NOMO-1 treated with DMSO at 0.1 percent for 48 hours (cell line): ENCODE results near the gene EDEM3.
A peak's percentile ranks its signal among the peaks of the same experiment; 100 is the strongest.
"Not testable (repeated sequence)": the region's sequence is repeated elsewhere in the genome, so short reads cannot be mapped to it uniquely, and the experiment has no call there.

Experiments used
- DNase-seq: peaks from one replicate; lab custom pipeline; 2025; ENCODE audit not compliant: unreplicated experiment; lab: John Stamatoyannopoulos, UW

Gene EDEM3

GRCh38 chr1:184754476-184755225, at the start of gene EDEM3:
TSS of gene EDEM3 (minus strand) at chr1:184754858. CDS start at chr1:184754646, 212 bp downstream.
- peak; percentile 100 for DNase-seq

- no peak for DNase-seq
Measured at GRCh38 chr1:184804220-184804619, 49.6 kb upstream of the EDEM3 start.

- no peak for DNase-seq
Measured at GRCh38 chr1:184803180-184803492, 48.5 kb upstream of the EDEM3 start.

GRCh38 chr1:184802354-184803179, 47.9 kb upstream of the EDEM3 start:
- no peak for DNase-seq

GRCh38 chr1:184801503-184801902, 46.8 kb upstream of the EDEM3 start:
- DNase-seq: no peak

- no peak for DNase-seq
Measured at GRCh38 chr1:184800876-184801275, 46.2 kb upstream of the EDEM3 start.

- no peak for DNase-seq
Measured at GRCh38 chr1:184793967-184794366, 39.3 kb upstream of the EDEM3 start.

GRCh38 chr1:184792450-184792969, 37.9 kb upstream of the EDEM3 start:
- DNase-seq: peak; percentile 97

- DNase-seq: no peak
Measured at GRCh38 chr1:184791550-184791900, 36.9 kb upstream of the EDEM3 start.

GRCh38 chr1:184790642-184791549, 36.2 kb upstream of the EDEM3 start:
- peak; percentile 5 for DNase-seq

GRCh38 chr1:184789884-184790283, 35.2 kb upstream of the EDEM3 start:
- DNase-seq: no peak

- peak; percentile 3 for DNase-seq
Measured at GRCh38 chr1:184788970-184789369, 34.3 kb upstream of the EDEM3 start.

- no peak for DNase-seq
Measured at GRCh38 chr1:184785529-184785928, 30.9 kb upstream of the EDEM3 start.

- DNase-seq: not testable (repeated sequence)
Measured at GRCh38 chr1:184783723-184784122, 29.1 kb upstream of the EDEM3 start.

GRCh38 chr1:184781941-184782340, 27.3 kb upstream of the EDEM3 start:
- no peak for DNase-seq

GRCh38 chr1:184775885-184776284, 21.2 kb upstream of the EDEM3 start:
- DNase-seq: no peak

- no peak for DNase-seq
Measured at GRCh38 chr1:184775329-184775728, 20.7 kb upstream of the EDEM3 start.

- no peak for DNase-seq
Measured at GRCh38 chr1:184773762-184774320, 19.2 kb upstream of the EDEM3 start.

GRCh38 chr1:184771190-184771691, 16.6 kb upstream of the EDEM3 start:
- DNase-seq: no peak

- no peak for DNase-seq
Measured at GRCh38 chr1:184770181-184770979, 15.7 kb upstream of the EDEM3 start.
